ENCODE results near the gene ACTG2.

The ACTG2 gene

GRCh38 chr2:73914667-73915066 is 21.9 kb downstream of the ACTG2 start:
- DNase-seq (ENCODE audit: low spot score), result no peak

GRCh38 chr2:73915437-73915993 is 22.7 kb downstream of the ACTG2 start:
- no peak for DNase-seq (ENCODE audit: low spot score)

GRCh38 chr2:73916666-73917065 is 23.9 kb downstream of the ACTG2 start:
- no peak for DNase-seq (ENCODE audit: low spot score)

GRCh38 chr2:73917296-73917695 is 24.5 kb downstream of the ACTG2 start:
- no peak for DNase-seq (ENCODE audit: low spot score)

GRCh38 chr2:73917696-73918207 is 24.9 kb downstream of the ACTG2 start:
- DNase-seq (ENCODE audit: low spot score), result no peak

GRCh38 chr2:73918856-73919255 is 26.0 kb downstream of the ACTG2 start:
- no peak for DNase-seq (ENCODE audit: low spot score)

- DNase-seq (ENCODE audit: low spot score), result no peak
Observed at GRCh38 chr2:73919596-73920228, 26.9 kb downstream of the ACTG2 start.

GRCh38 chr2:73920577-73921545 is 28.1 kb downstream of the ACTG2 start:
- no peak for DNase-seq (ENCODE audit: low spot score)

GRCh38 chr2:73921581-73921980 is 28.8 kb downstream of the ACTG2 start:
- no peak for DNase-seq (ENCODE audit: low spot score)

- no peak for DNase-seq (ENCODE audit: low spot score)
Observed at GRCh38 chr2:73922681-73923080, 29.9 kb downstream of the ACTG2 start.

GRCh38 chr2:73925033-73925704 is 32.4 kb downstream of the ACTG2 start:
- no peak for DNase-seq (ENCODE audit: low spot score)

GRCh38 chr2:73925853-73926492 is 33.2 kb downstream of the ACTG2 start:
- DNase-seq (ENCODE audit: low spot score), result no peak

- DNase-seq (ENCODE audit: low spot score), result peak; percentile 99
Observed at GRCh38 chr2:73926493-73927327, 33.9 kb downstream of the ACTG2 start, which contains the start of gene DGUOK. Gene DGUOK, plus strand, starts transcription at chr2:73926880. Its CDS starts 31 bp downstream, at chr2:73926911.

- DNase-seq (ENCODE audit: low spot score), result no peak
Observed at GRCh38 chr2:73927344-73927743, 34.5 kb downstream of the ACTG2 start.

GRCh38 chr2:73928963-73929347 is 36.1 kb downstream of the ACTG2 start:
- DNase-seq (ENCODE audit: low spot score), result no peak

- no peak for DNase-seq (ENCODE audit: low spot score)
Observed at GRCh38 chr2:73930386-73930785, 37.6 kb downstream of the ACTG2 start.

- DNase-seq (ENCODE audit: low spot score), result peak; percentile 78
Observed at GRCh38 chr2:73931531-73932500, 39.0 kb downstream of the ACTG2 start.

- DNase-seq (ENCODE audit: low spot score), result no peak
Observed at GRCh38 chr2:73933194-73933593, 40.4 kb downstream of the ACTG2 start.

GRCh38 chr2:73935641-73936040 is 42.8 kb downstream of the ACTG2 start:
- no peak for DNase-seq (ENCODE audit: low spot score)
